ENCODE results near the gene TMC4. TPM values are rescaled to one million over a fixed set of nuclear protein-coding genes. Genes with fewer than 3 reads are reported as not detected.

TMC4 gene
- polyA plus RNA-seq, 3 donors: 1.5 to 2.5 (median 2.1) TPM

DNA sequence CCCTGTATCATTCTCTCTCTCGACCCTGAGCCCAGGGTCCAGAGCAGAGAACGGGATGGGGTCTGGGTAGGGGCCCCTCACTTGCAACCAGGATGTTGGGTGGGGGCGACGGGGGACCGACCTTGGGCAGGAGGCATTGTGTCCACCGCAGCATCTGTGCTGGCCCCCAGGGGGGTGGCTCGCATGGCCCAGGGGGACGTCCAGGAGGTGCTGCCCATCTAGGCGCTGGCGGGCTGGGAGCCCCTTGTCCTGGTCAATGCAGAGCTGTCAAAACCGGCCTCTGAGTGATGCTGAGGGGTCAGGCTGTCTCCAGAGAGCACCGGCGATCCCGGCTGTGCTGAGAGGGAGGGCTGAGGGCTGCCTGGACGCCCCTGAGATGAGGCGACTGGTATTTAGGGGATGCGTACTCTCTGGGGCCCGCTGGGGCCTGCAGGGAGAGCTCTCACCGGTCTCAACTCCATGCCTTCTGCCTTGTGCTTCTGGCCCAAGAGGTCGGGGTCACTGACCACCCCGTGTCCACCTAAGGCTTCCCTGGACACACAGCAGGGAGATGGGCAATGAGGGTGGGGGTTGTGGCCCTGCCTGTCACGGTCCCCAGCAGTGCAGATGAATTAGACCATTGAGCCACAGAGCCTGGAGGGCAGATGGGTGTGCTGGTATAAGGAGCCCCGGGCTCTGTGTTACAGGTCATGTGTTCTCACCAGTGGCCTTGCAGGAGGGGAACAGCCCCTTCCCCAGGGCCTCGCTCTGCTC is 36.3 kb upstream of the TMC4 start:
- Histone ChIP-seq H2AFZ (ENCODE audit: insufficient read depth, low read depth, low read length, poor library complexity, severe bottlenecking) (no peak overlapping the region), H3K27ac (ENCODE audit: low read depth in 1 of 2, low read length in 2 of 2) (peak overlapping the region; percentile 97 to 100), H3K36me3 (replicated peaks in 1 of 2; ENCODE audit: control insufficient read depth in 1 of 2, insufficient read depth in 2 of 2, low read length in 2 of 2) (peaks cover 33 to 35% of the 10 kb centered on the region in 2 donors), H3K4me1 (ENCODE audit: control insufficient read depth in 1 of 2, insufficient read depth in 2 of 2, low read length in 2 of 2) (peaks cover 75 to 82% of the 10 kb centered on the region in 2 donors), H3K27me3 (ENCODE audit: control insufficient read depth in 2 of 2, insufficient read depth in 2 of 2, low read length in 2 of 2) (no peaks in the 10 kb centered on the region), H3K4me2 (replicated peaks; ENCODE audit: extremely low read depth, low read length, poor library complexity, severe bottlenecking) (peak overlapping the region; percentile 48), H3K79me2 (ENCODE audit: insufficient read depth, low read length) (peaks cover 74% of the 10 kb centered on the region), H3K4me3 (replicated peaks in 1 of 3; ENCODE audit: low read depth in 2 of 3, low read length in 3 of 3) (peak overlapping the region in 1 of 3 experiments; percentile 58), H3K9me3 (replicated peaks in 1 of 2; ENCODE audit: control insufficient read depth in 1 of 2, insufficient read depth in 1 of 2, low read length in 2 of 2) (no peaks in the 10 kb centered on the region), H4K20me1 (ENCODE audit: insufficient read depth, low read length) (peaks cover 22% of the 10 kb centered on the region), H3K9ac (ENCODE audit: insufficient read depth, low read length, poor library complexity, severe bottlenecking) (peak overlapping the region; percentile 81)
- peak overlapping the region; percentile 99 to 100 (median 100) for H3K27ac Mint-ChIP-seq
- peaks cover 87% of the 10 kb centered on the region for H3K4me1 Mint-ChIP-seq
- peak overlapping the region; percentile 68 to 88 for H3K4me3 Mint-ChIP-seq
- H3K27me3 Mint-ChIP-seq (ENCODE audit: low read depth in 3 of 3): peaks cover 0 to 12% (median 2%) of the 10 kb centered on the region in 3 donors
- 68% methylated on average over 22 of the region's 24 CpGs for WGBS (ENCODE audit: insufficient coverage)
- intact Hi-C loops (cut with micrococcal nuclease): loop anchor here (2.0 to 5.0 kb wide), 2 partner anchors 22 to 163 kb away; no protein-coding TSS in a partner anchor
- H3K36me3 Mint-ChIP-seq: peaks cover 62 to 69% of the 10 kb centered on the region in 2 donors
- H3K9me3 Mint-ChIP-seq: peaks cover 0 to 4% (median 0%) of the 10 kb centered on the region in 7 donors
- no peak for TF ChIP-seq CTCF (IDR thresholded peaks at IDR 0.05)
- no peak for DNase-seq

DNA sequence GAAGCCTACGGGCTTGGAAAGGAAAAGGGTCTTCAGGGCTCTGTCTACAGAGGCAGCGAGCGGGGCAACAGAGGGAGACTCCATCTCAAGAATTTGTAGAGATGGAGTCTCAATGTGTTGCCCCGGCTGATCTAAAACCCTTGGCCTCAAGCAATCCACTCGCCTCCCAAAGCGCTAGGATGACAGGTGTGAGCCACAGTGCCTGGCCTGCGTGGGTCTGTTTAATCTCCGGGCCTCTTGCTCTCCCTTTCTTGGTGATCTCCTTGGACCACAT is 35.8 kb upstream of the TMC4 start:
- intact Hi-C loops (cut with micrococcal nuclease): loop anchor here (2.0 to 5.0 kb wide), 2 partner anchors 22 to 164 kb away; no protein-coding TSS in a partner anchor
- H3K9ac ChIP-seq (ENCODE audit: insufficient read depth, low read length, poor library complexity, severe bottlenecking): peak overlapping the region; percentile 81

More for the DNA sequence above, 35.8 kb upstream of the TMC4 start:
- DNase-seq: no peak
- H3K36me3 Mint-ChIP-seq: peaks cover 66 to 74% of the 10 kb centered on the region in 2 donors
- Histone ChIP-seq H3K36me3 (replicated peaks in 1 of 2; ENCODE audit: control insufficient read depth in 1 of 2, insufficient read depth in 2 of 2, low read length in 2 of 2) (peaks cover 38 to 40% of the 10 kb centered on the region in 2 donors), H3K4me1 (ENCODE audit: control insufficient read depth in 1 of 2, insufficient read depth in 2 of 2, low read length in 2 of 2) (peaks cover 80 to 87% of the 10 kb centered on the region in 2 donors), H3K4me2 (replicated peaks; ENCODE audit: extremely low read depth, low read length, poor library complexity, severe bottlenecking) (peak overlapping the region; percentile 48), H3K27me3 (ENCODE audit: control insufficient read depth in 2 of 2, insufficient read depth in 2 of 2, low read length in 2 of 2) (no peaks in the 10 kb centered on the region), H3K9me3 (replicated peaks in 1 of 2; ENCODE audit: control insufficient read depth in 1 of 2, insufficient read depth in 1 of 2, low read length in 2 of 2) (no peaks in the 10 kb centered on the region), H3K4me3 (replicated peaks in 1 of 3; ENCODE audit: low read depth in 2 of 3, low read length in 3 of 3) (peak overlapping the region in 2 of 3 experiments; percentile 4 to 58), H4K20me1 (ENCODE audit: insufficient read depth, low read length) (peaks cover 27% of the 10 kb centered on the region), H3K27ac (ENCODE audit: low read depth in 1 of 2, low read length in 2 of 2) (peak overlapping the region; percentile 97 to 100), H3K79me2 (ENCODE audit: insufficient read depth, low read length) (peaks cover 79% of the 10 kb centered on the region), H2AFZ (ENCODE audit: insufficient read depth, low read depth, low read length, poor library complexity, severe bottlenecking) (no peak overlapping the region)
- H3K27ac Mint-ChIP-seq: peak overlapping the region; percentile 99 to 100 (median 100)
- peaks cover 0 to 4% (median 0%) of the 10 kb centered on the region in 7 donors for H3K9me3 Mint-ChIP-seq
- H3K4me3 Mint-ChIP-seq: peak overlapping the region; percentile 86 to 100
- peaks cover 89% of the 10 kb centered on the region for H3K4me1 Mint-ChIP-seq
- H3K27me3 Mint-ChIP-seq (ENCODE audit: low read depth in 3 of 3): peaks cover 0 to 11% (median 2%) of the 10 kb centered on the region in 3 donors
- 50% methylated on average over 4 of the region's 8 CpGs for WGBS (ENCODE audit: insufficient coverage)
- TF ChIP-seq CTCF (IDR thresholded peaks at IDR 0.05): no peak

Data from CD14-positive monocyte (primary cell).